ENCODE data around the gene RFT1.

RFT1 gene

DNA sequence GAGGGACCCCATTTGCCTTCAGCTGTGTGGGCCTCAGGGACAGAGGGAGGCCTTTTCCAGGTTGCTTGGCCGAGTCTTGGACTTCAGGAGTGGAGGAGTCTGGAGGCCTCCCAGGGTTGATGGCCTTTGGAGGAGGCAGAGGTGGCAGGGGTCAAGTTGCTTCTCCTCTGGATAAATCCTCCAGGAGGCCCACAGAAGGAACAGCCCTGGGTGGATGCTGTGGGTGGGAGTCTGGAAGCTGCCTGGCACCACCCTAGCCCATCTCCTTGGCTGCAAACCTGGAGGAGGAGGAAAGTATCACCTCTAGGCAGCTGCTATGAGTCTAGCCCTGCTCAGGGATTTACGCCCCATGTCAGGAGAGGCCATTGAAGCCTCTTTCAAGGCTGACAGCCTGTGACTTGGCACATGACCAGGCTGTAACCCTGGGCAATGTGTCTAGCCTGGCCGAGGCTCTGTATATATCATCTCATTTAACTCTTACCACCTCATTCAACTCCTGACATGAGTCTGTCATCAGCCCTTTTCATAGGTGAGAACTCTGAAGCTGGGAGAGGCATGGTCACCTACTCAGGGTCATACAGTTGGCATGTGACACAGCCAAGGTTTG is 27.8 kb upstream of the RFT1 start:
- H3K9me2 ChIP-seq (ENCODE audit: low read depth, low read length) = no peaks in the 10 kb centered on the region
- H3K4me2 ChIP-seq (ENCODE audit: low read length) = no peak overlapping the region
- H3K4me3 ChIP-seq (ENCODE audit: low read depth, low read length, poor library complexity, severe bottlenecking) = no peak overlapping the region
- no peaks in the 10 kb centered on the region for H3K36me3 ChIP-seq (ENCODE audit: insufficient read depth, low read length)
- no peak overlapping the region for H3K9ac ChIP-seq (ENCODE audit: low read length)
- H3K4me1 ChIP-seq (ENCODE audit: insufficient read depth, low read length, severe bottlenecking) = peaks cover 21% of the 10 kb centered on the region
- TF ChIP-seq EZH2 (IDR thresholded peaks at IDR 0.05; ENCODE audit: borderline replicate concordance, low read length) = no peak
- TF ChIP-seq, protein P1, sequence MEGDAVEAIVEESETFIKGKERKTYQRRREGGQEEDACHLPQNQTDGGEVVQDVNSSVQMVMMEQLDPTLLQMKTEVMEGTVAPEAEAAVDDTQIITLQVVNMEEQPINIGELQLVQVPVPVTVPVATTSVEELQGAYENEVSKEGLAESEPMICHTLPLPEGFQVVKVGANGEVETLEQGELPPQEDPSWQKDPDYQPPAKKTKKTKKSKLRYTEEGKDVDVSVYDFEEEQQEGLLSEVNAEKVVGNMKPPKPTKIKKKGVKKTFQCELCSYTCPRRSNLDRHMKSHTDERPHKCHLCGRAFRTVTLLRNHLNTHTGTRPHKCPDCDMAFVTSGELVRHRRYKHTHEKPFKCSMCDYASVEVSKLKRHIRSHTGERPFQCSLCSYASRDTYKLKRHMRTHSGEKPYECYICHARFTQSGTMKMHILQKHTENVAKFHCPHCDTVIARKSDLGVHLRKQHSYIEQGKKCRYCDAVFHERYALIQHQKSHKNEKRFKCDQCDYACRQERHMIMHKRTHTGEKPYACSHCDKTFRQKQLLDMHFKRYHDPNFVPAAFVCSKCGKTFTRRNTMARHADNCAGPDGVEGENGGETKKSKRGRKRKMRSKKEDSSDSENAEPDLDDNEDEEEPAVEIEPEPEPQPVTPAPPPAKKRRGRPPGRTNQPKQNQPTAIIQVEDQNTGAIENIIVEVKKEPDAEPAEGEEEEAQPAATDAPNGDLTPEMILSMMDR (IDR thresholded peaks at IDR 0.05; ENCODE audit: low read length) = no peak
- no peaks in the 10 kb centered on the region for H3K9me3 ChIP-seq (ENCODE audit: low read length)
- H3K27ac ChIP-seq (ENCODE audit: low read depth, low read length, poor library complexity, severe bottlenecking) = no peak overlapping the region
- H3F3A ChIP-seq (ENCODE audit: insufficient read depth, low read length) = no peaks in the 10 kb centered on the region
- no peaks in the 10 kb centered on the region for H3K27me3 ChIP-seq (ENCODE audit: insufficient read depth, low read length)
- H3K79me2 ChIP-seq (ENCODE audit: insufficient read depth, low read length) = no peaks in the 10 kb centered on the region
- no peak overlapping the region for H2AFZ ChIP-seq (ENCODE audit: low read length)
- no peaks in the 10 kb centered on the region for H4K20me1 ChIP-seq (ENCODE audit: insufficient read depth, low read length)

DNA sequence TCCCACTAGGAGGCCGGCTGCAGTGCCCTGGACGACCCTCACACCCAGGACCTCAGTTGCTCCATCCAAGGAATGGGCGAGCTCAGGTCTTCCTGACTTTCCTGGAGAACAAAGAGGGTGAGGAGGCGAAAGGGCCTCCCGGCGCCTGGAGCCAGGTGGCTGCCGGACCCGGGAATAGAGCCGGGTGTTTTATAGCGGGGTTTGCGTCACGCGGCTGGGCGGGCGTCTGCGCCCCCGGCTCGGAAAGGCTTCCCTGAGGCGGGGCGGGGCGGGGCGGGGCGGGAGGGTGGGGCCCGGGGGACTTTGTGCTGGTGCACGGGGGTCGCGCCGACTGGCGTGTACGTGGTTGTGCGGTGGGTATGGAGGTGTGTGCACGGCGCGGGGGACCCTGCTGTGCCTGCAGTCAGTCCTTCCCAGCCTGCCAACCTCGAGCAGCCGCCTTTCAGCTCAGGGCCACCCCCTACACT is 26.2 kb upstream of the RFT1 start:
- H3K27ac ChIP-seq (ENCODE audit: low read depth, low read length, poor library complexity, severe bottlenecking) = no peak overlapping the region
- H3K4me1 ChIP-seq (ENCODE audit: insufficient read depth, low read length, severe bottlenecking) = peaks cover 9% of the 10 kb centered on the region
- H4K20me1 ChIP-seq (ENCODE audit: insufficient read depth, low read length) = no peaks in the 10 kb centered on the region
- H3K9me2 ChIP-seq (ENCODE audit: low read depth, low read length) = no peaks in the 10 kb centered on the region
- no peaks in the 10 kb centered on the region for H3K27me3 ChIP-seq (ENCODE audit: insufficient read depth, low read length)
- no peaks in the 10 kb centered on the region for H3K9me3 ChIP-seq (ENCODE audit: low read length)
- H3K4me2 ChIP-seq (ENCODE audit: low read length) = peak overlapping the region; percentile 53; the same call in 1 of the 2 replicates
- H3K36me3 ChIP-seq (ENCODE audit: insufficient read depth, low read length) = no peaks in the 10 kb centered on the region
- H2AFZ ChIP-seq (ENCODE audit: low read length) = no peak overlapping the region
- no peaks in the 10 kb centered on the region for H3F3A ChIP-seq (ENCODE audit: insufficient read depth, low read length)
- peak overlapping the region; percentile 38 for H3K4me3 ChIP-seq (ENCODE audit: low read depth, low read length, poor library complexity, severe bottlenecking)
- H3K9ac ChIP-seq (ENCODE audit: low read length) = no peak overlapping the region
- TF ChIP-seq, protein P1 (IDR thresholded peaks at IDR 0.05; ENCODE audit: low read length) = no peak
- TF ChIP-seq EZH2 (IDR thresholded peaks at IDR 0.05; ENCODE audit: borderline replicate concordance, low read length) = no peak
- H3K79me2 ChIP-seq (ENCODE audit: insufficient read depth, low read length) = no peaks in the 10 kb centered on the region

DNA sequence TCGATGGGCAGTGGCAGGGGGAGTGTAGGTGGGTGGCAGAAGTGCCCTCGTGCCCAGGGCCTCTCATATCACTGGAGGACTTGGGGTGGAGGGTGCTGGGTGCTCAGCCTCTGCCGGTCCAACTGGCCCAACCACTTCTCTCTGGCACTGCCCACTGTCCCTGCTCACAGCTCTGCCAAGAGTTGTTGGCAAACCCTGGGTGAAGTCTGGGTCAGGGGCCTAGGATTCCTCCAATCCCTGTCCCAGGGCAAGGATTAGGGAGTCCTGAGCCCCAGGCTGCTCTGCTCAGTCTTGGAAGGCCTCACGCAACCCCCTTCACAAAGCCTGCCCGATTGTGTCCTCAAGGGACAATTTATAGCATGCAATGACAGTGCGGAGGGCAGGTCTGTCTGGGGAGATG is 25.5 kb upstream of the RFT1 start:
- Histone ChIP-seq H3K27ac (ENCODE audit: low read depth, low read length, poor library complexity, severe bottlenecking) (no peak overlapping the region), H3K9me2 (ENCODE audit: low read depth, low read length) (no peaks in the 10 kb centered on the region), H3K36me3 (ENCODE audit: insufficient read depth, low read length) (no peaks in the 10 kb centered on the region), H3K4me1 (ENCODE audit: insufficient read depth, low read length, severe bottlenecking) (peaks cover 9% of the 10 kb centered on the region), H3K79me2 (ENCODE audit: insufficient read depth, low read length) (no peaks in the 10 kb centered on the region), H3K27me3 (ENCODE audit: insufficient read depth, low read length) (no peaks in the 10 kb centered on the region), H2AFZ (ENCODE audit: low read length) (no peak overlapping the region), H3K9me3 (ENCODE audit: low read length) (no peaks in the 10 kb centered on the region), H4K20me1 (ENCODE audit: insufficient read depth, low read length) (no peaks in the 10 kb centered on the region), H3F3A (ENCODE audit: insufficient read depth, low read length) (no peaks in the 10 kb centered on the region), H3K9ac (ENCODE audit: low read length) (no peak overlapping the region), H3K4me3 (ENCODE audit: low read depth, low read length, poor library complexity, severe bottlenecking) (no peak overlapping the region), H3K4me2 (ENCODE audit: low read length) (no peak overlapping the region)
- TF ChIP-seq EZH2 (IDR thresholded peaks at IDR 0.05; ENCODE audit: borderline replicate concordance, low read length) = no peak
- TF ChIP-seq, protein P1 (IDR thresholded peaks at IDR 0.05; ENCODE audit: low read length) = no peak

Measured in OCI-LY1 (cell line).